ENCODE data around the gene CHST7. TPM values are rescaled to one million over a fixed set of nuclear protein-coding genes. Genes with fewer than 3 reads are reported as not detected.

Gene CHST7
- total and polyA plus RNA-seq, 2 of the 4 experiments (the other 2 are of a cell fraction), result 2.9 to 4.8 TPM

DNA sequence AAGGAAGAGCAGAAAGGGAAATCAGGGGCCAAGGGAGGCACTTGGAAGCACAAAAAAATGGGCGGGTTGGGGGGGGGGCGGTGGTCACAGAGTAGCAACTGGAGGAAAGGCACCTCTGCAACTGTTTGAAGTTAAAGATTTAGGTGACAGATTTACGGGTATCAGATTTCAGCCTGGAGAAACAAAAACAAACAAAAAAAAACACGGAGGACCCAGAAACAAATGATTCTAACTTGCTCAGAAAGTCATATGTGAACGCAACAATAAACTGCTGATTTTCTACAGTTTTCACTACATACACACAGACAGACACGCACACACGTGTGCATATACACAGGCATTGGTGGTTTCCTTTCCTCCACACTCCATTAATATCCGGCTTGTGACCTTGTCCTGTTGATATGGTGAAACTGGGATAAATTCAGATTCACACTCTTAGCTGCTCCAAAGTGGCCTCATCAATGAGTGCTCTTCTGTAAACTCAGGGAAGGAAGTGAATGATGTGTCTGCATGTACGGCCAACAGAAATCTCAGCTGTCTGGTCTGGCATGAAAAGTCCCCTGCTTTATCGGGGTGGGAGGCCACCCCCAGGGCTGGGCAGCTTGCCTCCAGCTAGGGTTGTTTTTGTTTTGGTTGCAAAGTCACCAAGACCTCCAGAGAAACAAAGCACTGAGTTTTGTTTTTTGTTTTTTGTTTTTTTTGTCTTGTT is 54.3 kb downstream of the CHST7 start:
- TF ChIP-seq MXI1 (IDR thresholded peaks at IDR 0.05; ENCODE audit: borderline replicate concordance, low read depth, low read length), result no peak
- TF ChIP-seq RCOR1 (IDR thresholded peaks at IDR 0.05; ENCODE audit: insufficient replicate concordance, low read length), result no peak
- no peak for TF ChIP-seq CEBPB (IDR thresholded peaks at IDR 0.05; ENCODE audit: low read depth, low read length)
- CTCF ChIA-PET, result no interaction called here

More for the DNA sequence above, 54.3 kb downstream of the CHST7 start:
- no peak overlapping the region for H2AK9ac ChIP-seq (replicated peaks; ENCODE audit: low read depth, low read length, poor library complexity)
- peak overlapping the region; percentile 41; the same call in 1 of the 2 replicates for H3K27ac ChIP-seq (ENCODE audit: insufficient read depth, low read length)
- no peak overlapping the region for H4K5ac ChIP-seq (ENCODE audit: low read depth, low read length)
- H4K8ac ChIP-seq (ENCODE audit: low read depth in 2 of 2, low read length in 2 of 2), result peak overlapping the region in 1 of 2 experiments; percentile 58; a peak in 2 of 4 replicates
- no peak for DNase-seq
- peak overlapping the region; percentile 64; the same call in 1 of the 2 replicates for H3K14ac ChIP-seq (replicated peaks; ENCODE audit: low read depth, low read length)
- H2BK15ac ChIP-seq (ENCODE audit: low read depth, low read length), result no peak overlapping the region; the same call in 2 of the 3 replicates
- H2BK20ac ChIP-seq (ENCODE audit: low read depth, low read length), result peak overlapping the region; percentile 48; the same call in 1 of the 2 replicates
- no peak overlapping the region for H4K91ac ChIP-seq (ENCODE audit: insufficient read depth, low read depth, low read length)
- H2AFZ ChIP-seq (replicated peaks; ENCODE audit: low read length, poor library complexity), result no peak overlapping the region
- in situ Hi-C loops (cut with MboI; ENCODE audit: low sequenced_read_pairs), result no loop called here
- ATAC-seq (ENCODE audit: low read depth), result no peak
- H3K23ac ChIP-seq (ENCODE audit: low read depth, low read length), result peak overlapping the region; percentile 82; the same call in 1 of the 2 replicates
- peaks cover 6% of the 10 kb centered on the region; the same call in 1 of the 2 replicates for H3K9me1 ChIP-seq (ENCODE audit: insufficient read depth, low read length)
- no peaks in the 10 kb centered on the region for H3K36me3 ChIP-seq (ENCODE audit: control insufficient read depth, insufficient read depth, low read length)
- peak overlapping the region; percentile 5 for H2BK5ac ChIP-seq (ENCODE audit: low read depth, low read length, poor library complexity, severe bottlenecking)
- POLR2A ChIA-PET (ENCODE audit: unreplicated experiment), result no interaction called here
- no peak overlapping the region for H3K56ac ChIP-seq (ENCODE audit: extremely low read depth, insufficient read depth, low read length)
- H3K9me3 ChIP-seq (ENCODE audit: control insufficient read depth, insufficient read depth, low read length), result no peaks in the 10 kb centered on the region
- no peak overlapping the region for H3K9ac ChIP-seq (ENCODE audit: low read depth, low read length)
- WGBS, 2 experiments (ENCODE audit: extremely low coverage in 2 of 2, insufficient read length in 1 of 2), result 50% methylated on average over 2 of the region's 10 CpGs; no CpG with 5 or more reads in 1 of the 2 experiments
- H2BK120ac ChIP-seq (ENCODE audit: low read depth, low read length), result peak overlapping the region; percentile 19; the same call in 1 of the 2 replicates
- peaks cover 14% of the 10 kb centered on the region for H3K4me1 ChIP-seq (ENCODE audit: control insufficient read depth, insufficient read depth, low read length)
- no peaks in the 10 kb centered on the region for H3K27me3 ChIP-seq (ENCODE audit: control insufficient read depth, insufficient read depth, low read length)
- peak overlapping the region; percentile 8; the same call in 1 of the 2 replicates for H3K4me2 ChIP-seq (ENCODE audit: low read depth, low read length)
- H2AK5ac ChIP-seq (ENCODE audit: low read depth, low read length), result no peak overlapping the region
- dilution Hi-C loops (cut with HindIII; ENCODE audit: low sequenced_read_pairs, unreplicated experiment), result no loop called here
- H4K20me1 ChIP-seq (ENCODE audit: insufficient read depth, low read length), result no peaks in the 10 kb centered on the region
- H3K4me3 ChIP-seq (ENCODE audit: insufficient read depth, low read depth, low read length), result no peak overlapping the region
- intact Hi-C loops (cut with micrococcal nuclease), result loop anchor here (5.0 kb wide), 1 partner anchor 41 kb away; no protein-coding TSS in a partner anchor
- H3K4ac ChIP-seq (ENCODE audit: low read depth, low read length), result peak overlapping the region; percentile 29; the same call in 1 of the 2 replicates
- H3K18ac ChIP-seq (ENCODE audit: low read depth, low read length), result peak overlapping the region; percentile 70
- no TSS peak for BruUV-seq (replicated peaks)
- H3K79me1 ChIP-seq (ENCODE audit: low read depth in 1 of 2, low read length in 2 of 2), result peaks cover 3 to 5% of the 10 kb centered on the region in 2 experiments; a peak in 3 of 4 replicates
